SU-DHL-6 (cell line): ENCODE data around the gene RTF1.

Source experiments
- H2AFZ ChIP-seq: fragments of 200-600 bp; sonication (generic); 2 replicates; pipeline ENCODE4 v1.6.1; 2014; ENCODE audit warnings: low read depth, mild to moderate bottlenecking, moderate library complexity, mixed read lengths, antibody characterized with exemption, low read length; ENCODE audit not compliant: severe bottlenecking
- H3F3A ChIP-seq: fragments of 200-600 bp; shearing (Covaris generic); 2 replicates; pipeline ENCODE4 v1.6.0; 2016; ENCODE audit warnings: antibody characterized with exemption, mild to moderate bottlenecking; ENCODE audit not compliant: insufficient read depth
- H3K27ac ChIP-seq: fragments of 200-600 bp; sonication (generic); 2 replicates; pipeline ENCODE4 v1.5.1; 2016; ENCODE audit warnings: low read depth, mild to moderate bottlenecking, low read length, moderate library complexity, mixed read lengths
- H3K27me3 ChIP-seq: fragments of 200-600 bp; sonication (generic), shearing (Covaris generic); 2 replicates; pipeline ENCODE4 v1.6.0; 2014; ENCODE audit warnings: mild to moderate bottlenecking, low read length
- H3K36me3 ChIP-seq: fragments of 200-600 bp; sonication (generic); 2 replicates; pipeline ENCODE4 v1.6.1; 2014; ENCODE audit warnings: mild to moderate bottlenecking, low read length, mixed read lengths
- H3K4me2 ChIP-seq: fragments of 300-600, 200-600 bp; shearing (Covaris generic), sonication (generic); 2 replicates; pipeline ENCODE4 v1.6.0; 2014; ENCODE audit warnings: low read length, low read depth, mild to moderate bottlenecking; ENCODE audit not compliant: poor library complexity, severe bottlenecking
- H3K4me3 ChIP-seq: fragments of 200-600 bp; sonication (generic); 2 replicates; pipeline ENCODE4 v1.5.1; 2014; ENCODE audit warnings: antibody characterized with exemption, low read length, mild to moderate bottlenecking, mixed read lengths; ENCODE audit not compliant: insufficient read depth, poor library complexity, severe bottlenecking
- H3K79me2 ChIP-seq: fragments of 200-600 bp; sonication (generic); 2 replicates; pipeline ENCODE4 v1.6.1; 2014; ENCODE audit warnings: mild to moderate bottlenecking, low read length, moderate library complexity; ENCODE audit not compliant: insufficient read depth
- H3K9ac ChIP-seq: fragments of 200-600 bp; sonication (generic); 2 replicates; pipeline ENCODE4 v1.7.0; 2014; ENCODE audit warnings: mild to moderate bottlenecking, low read length
- H3K9me2 ChIP-seq: fragments of 200-600 bp; sonication (generic); replicated peaks from 2 replicates; pipeline ENCODE4 v1.6.1; 2014; ENCODE audit warnings: low read length; ENCODE audit not compliant: insufficient read depth
- H3K9me3 ChIP-seq: fragments of 200-600 bp; sonication (generic); 2 replicates; pipeline ENCODE4 v1.6.1; 2014; ENCODE audit warnings: low read length, mixed read lengths; ENCODE audit not compliant: insufficient read depth
- H4K20me1 ChIP-seq: fragments of 200-600 bp; sonication (generic); 2 replicates; pipeline ENCODE4 v1.6.1; 2014; ENCODE audit warnings: low read depth, mild to moderate bottlenecking, antibody characterized with exemption, low read length, moderate library complexity, mixed read lengths
- CTCF ChIP-seq: fragments of 200-600 bp; sonication (generic); IDR thresholded peaks from one replicate; pipeline ENCODE4 v1.5.1; 2017; ENCODE audit warnings: antibody characterized with exemption, mild to moderate bottlenecking, low read length, moderate library complexity; ENCODE audit not compliant: insufficient read depth, poor library complexity, severe bottlenecking
- EZH2phosphoT487 ChIP-seq: fragments of 200-600 bp; sonication (generic), shearing (Covaris generic); conservative IDR thresholded peaks from 2 replicates; pipeline ENCODE4 v1.6.1; 2018; ENCODE audit warnings: mild to moderate bottlenecking, antibody characterized with exemption, low read length, moderate library complexity, mixed read lengths

The RTF1 gene

DNA sequence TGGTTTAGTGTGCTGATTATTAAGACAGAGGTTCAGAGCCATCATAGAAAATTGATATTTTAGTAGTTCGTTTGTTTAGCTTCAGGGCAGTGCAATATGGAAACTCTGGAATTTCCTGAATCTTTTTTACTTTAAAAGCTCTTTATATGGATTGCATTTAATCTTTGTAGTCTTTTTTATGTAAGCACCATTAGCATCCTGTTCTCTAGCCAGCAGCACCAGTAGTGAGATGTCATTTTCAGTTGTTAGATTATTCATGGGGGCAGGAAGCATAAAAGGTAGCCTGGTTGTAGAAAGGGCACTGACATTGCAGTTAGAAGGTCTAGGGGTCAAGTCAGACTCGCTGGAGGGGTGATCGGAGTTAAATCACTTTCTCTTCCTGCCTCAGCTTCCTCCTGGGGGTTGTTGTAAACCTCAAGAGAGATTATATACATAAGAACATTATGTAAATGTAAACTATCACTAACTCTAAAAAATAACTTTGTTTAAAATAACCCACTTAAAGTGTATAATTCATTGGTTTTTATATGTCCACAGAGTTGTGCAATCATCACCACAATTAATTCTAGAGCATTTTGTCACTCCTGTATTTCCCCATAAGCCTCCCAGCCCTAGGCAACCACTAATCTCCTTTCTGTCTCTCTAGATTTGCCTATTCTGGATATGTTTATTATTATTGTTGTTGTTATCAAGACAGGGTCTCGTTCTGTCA is 45.3 kb downstream of the RTF1 start:
- Histone ChIP-seq H2AFZ (no peak overlapping the region), H3K9ac (no peak overlapping the region), H4K20me1 (no peaks in the 10 kb centered on the region), H3K4me3 (no peak overlapping the region), H3K9me2 (no peaks in the 10 kb centered on the region), H3K27ac (no peak overlapping the region), H3K36me3 (peaks cover 8% of the 10 kb centered on the region), H3K79me2 (no peaks in the 10 kb centered on the region), H3K9me3 (no peaks in the 10 kb centered on the region), H3F3A (no peaks in the 10 kb centered on the region), H3K4me2 (no peak overlapping the region), H3K27me3 (no peaks in the 10 kb centered on the region)
- no peak for TF ChIP-seq CTCF
- TF ChIP-seq EZH2phosphoT487, result no peak

DNA sequence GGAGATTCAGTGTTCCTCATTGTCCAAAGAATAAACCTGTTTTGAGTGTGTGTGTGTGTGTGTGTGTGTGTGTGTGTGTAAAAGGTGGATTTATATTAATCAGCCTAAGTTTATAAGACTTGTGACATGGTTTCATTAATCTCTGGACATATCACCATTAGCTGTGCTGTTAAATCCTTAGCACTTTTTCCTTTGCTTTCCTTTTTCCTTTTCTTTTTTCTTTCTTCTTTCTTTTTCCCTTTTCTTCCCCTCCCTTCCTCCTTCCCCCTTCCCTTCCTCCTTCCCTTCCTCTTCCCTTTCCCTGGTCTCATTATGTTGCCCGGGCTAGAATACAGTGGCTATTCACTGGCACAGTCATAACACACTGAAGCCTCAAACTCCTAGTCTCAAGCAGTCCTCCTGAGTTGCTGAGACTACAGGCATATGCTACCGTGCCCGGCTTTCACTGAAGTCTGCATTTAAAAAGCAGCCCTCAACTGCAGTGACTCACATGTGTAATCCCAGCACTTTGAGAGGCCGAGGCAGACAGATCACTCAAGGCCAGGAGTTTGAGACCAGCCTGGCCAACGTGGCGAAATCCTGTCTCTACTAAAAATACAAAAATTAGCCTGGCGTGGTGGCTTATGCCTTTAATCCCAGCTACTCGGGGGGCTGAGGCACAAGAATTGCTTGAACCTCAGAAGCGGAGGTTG is 48.1 kb downstream of the RTF1 start:
- H4K20me1 ChIP-seq, result no peaks in the 10 kb centered on the region
- TF ChIP-seq EZH2phosphoT487 (no peak), CTCF (no peak)
- H3K79me2 ChIP-seq, result no peaks in the 10 kb centered on the region
- no peaks in the 10 kb centered on the region for H3F3A ChIP-seq
- no peaks in the 10 kb centered on the region for H3K9me3 ChIP-seq
- H3K27ac ChIP-seq, result no peak overlapping the region
- no peaks in the 10 kb centered on the region for H3K27me3 ChIP-seq
- no peak overlapping the region for H3K4me3 ChIP-seq
- H3K9ac ChIP-seq, result no peak overlapping the region
- H3K36me3 ChIP-seq, result peaks cover 8% of the 10 kb centered on the region
- no peaks in the 10 kb centered on the region for H3K9me2 ChIP-seq
- no peak overlapping the region for H3K4me2 ChIP-seq
- no peak overlapping the region for H2AFZ ChIP-seq

DNA sequence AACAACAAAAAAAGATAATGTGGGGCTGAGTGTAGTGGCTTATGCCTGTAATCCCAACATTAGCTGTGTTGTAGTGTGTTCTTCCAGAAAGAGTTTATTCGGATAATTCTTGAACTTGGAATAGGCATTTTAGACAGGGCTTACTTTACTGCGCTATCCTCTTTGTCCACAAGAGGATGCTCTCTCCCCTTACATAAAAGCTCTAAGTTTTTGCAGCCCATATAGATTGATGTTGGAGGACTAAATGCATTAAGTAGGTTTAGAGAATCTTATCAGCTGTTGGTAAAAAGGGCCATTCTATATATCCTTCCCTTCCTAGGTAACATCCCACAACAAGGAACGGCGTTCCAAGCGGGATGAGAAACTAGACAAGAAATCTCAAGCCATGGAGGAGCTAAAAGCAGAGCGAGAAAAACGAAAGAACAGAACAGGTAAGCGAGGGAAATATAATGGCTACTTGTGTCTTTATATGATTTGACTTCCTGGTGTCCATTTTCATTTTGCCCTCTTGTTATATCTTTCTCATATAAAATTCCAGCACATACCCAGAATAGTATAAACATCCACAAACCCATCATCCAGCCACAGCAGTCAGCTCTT is 49.0 kb downstream of the RTF1 start:
- Histone ChIP-seq H4K20me1 (no peaks in the 10 kb centered on the region), H3K36me3 (peaks cover 10% of the 10 kb centered on the region), H3K4me3 (no peak overlapping the region)

More for the DNA sequence above, 49.0 kb downstream of the RTF1 start:
- Histone ChIP-seq H3K9ac (no peak overlapping the region), H3K27ac (no peak overlapping the region), H2AFZ (no peak overlapping the region), H3K9me2 (no peaks in the 10 kb centered on the region), H3F3A (no peaks in the 10 kb centered on the region), H3K9me3 (no peaks in the 10 kb centered on the region), H3K27me3 (no peaks in the 10 kb centered on the region), H3K79me2 (no peaks in the 10 kb centered on the region), H3K4me2 (no peak overlapping the region)
- TF ChIP-seq EZH2phosphoT487 (no peak), CTCF (peak; percentile 92)
